GM21367 (cell line): ENCODE data around the gene GOLGA5.
A peak's percentile ranks its signal among the peaks of the same experiment; 100 is the strongest.
"Not testable (repeated sequence)": the region's sequence is repeated elsewhere in the genome, so short reads cannot be mapped to it uniquely, and the experiment has no call there.

Experiments used
- ATAC-seq: cut with Tn5 transposase; IDR thresholded peaks from one replicate; pipeline ENCODE4 v1.9.1; 2021; ENCODE audit not compliant: unreplicated experiment

GOLGA5 gene

GRCh38 chr14:92793709-92794546 lies at the start of gene GOLGA5:
TSS of gene GOLGA5 (plus strand) at chr14:92794305. CDS start at chr14:92797438, 3,133 bp downstream.
- ATAC-seq: peak; percentile 90

- no peak for ATAC-seq
These were observed 46.3 kb upstream of the GOLGA5 start for GRCh38 chr14:92747701-92748258.

GRCh38 chr14:92748259-92749016 lies 45.7 kb upstream of the GOLGA5 start, which contains the start of gene LGMN:
TSS of gene LGMN (minus strand) at chr14:92748627. CDS start at chr14:92732786, 15,841 bp downstream.
- peak; percentile 84 for ATAC-seq

GRCh38 chr14:92750222-92750728 lies 43.8 kb upstream of the GOLGA5 start:
- not testable (repeated sequence) for ATAC-seq

GRCh38 chr14:92750994-92751400 lies 43.1 kb upstream of the GOLGA5 start:
- no peak for ATAC-seq

- ATAC-seq: no peak
These were observed 42.3 kb upstream of the GOLGA5 start for GRCh38 chr14:92751819-92752218.

GRCh38 chr14:92753250-92753649 lies 40.9 kb upstream of the GOLGA5 start:
- ATAC-seq: no peak

- no peak for ATAC-seq
These were observed 39.1 kb upstream of the GOLGA5 start for GRCh38 chr14:92754966-92755365.

- no peak for ATAC-seq
These were observed 38.6 kb upstream of the GOLGA5 start for GRCh38 chr14:92755495-92755894.

- no peak for ATAC-seq
These were observed 37.7 kb upstream of the GOLGA5 start for GRCh38 chr14:92756446-92756845.

GRCh38 chr14:92759300-92759678 lies 34.8 kb upstream of the GOLGA5 start:
- no peak for ATAC-seq

- ATAC-seq: no peak
These were observed 34.2 kb upstream of the GOLGA5 start for GRCh38 chr14:92759679-92760523.

GRCh38 chr14:92760524-92760805 lies 33.6 kb upstream of the GOLGA5 start:
- no peak for ATAC-seq

- not testable (repeated sequence) for ATAC-seq
These were observed 30.2 kb upstream of the GOLGA5 start for GRCh38 chr14:92763666-92764631.

GRCh38 chr14:92768236-92768635 lies 25.9 kb upstream of the GOLGA5 start:
- ATAC-seq: peak; percentile 95

GRCh38 chr14:92768795-92769194 lies 25.3 kb upstream of the GOLGA5 start:
- ATAC-seq: no peak

GRCh38 chr14:92770484-92770883 lies 23.6 kb upstream of the GOLGA5 start:
- ATAC-seq: no peak

GRCh38 chr14:92774572-92774971 lies 19.5 kb upstream of the GOLGA5 start:
- ATAC-seq: no peak

- ATAC-seq: peak; percentile 83
These were observed 18.8 kb upstream of the GOLGA5 start for GRCh38 chr14:92775292-92775691.
